Stimulated activated CD8-positive, alpha-beta memory T cell treated with anti-CD3 and anti-CD28 coated beads, Interleukin-7, amount 100 ng/mL, for 48 hours (primary cell): ENCODE data around the gene NLRP6.
"Not testable (repeated sequence)": the region's sequence is repeated elsewhere in the genome, so short reads cannot be mapped to it uniquely, and the experiment has no call there.

Experiments
- DNase-seq, 2 donors: peaks; one replicate each; pipeline ENCODE4 v3.0.0-alpha.2; 2020; ENCODE audit warnings: low read depth in 1 of 2; ENCODE audit errors: extremely low read depth in 1 of 2

The NLRP6 gene

DNA sequence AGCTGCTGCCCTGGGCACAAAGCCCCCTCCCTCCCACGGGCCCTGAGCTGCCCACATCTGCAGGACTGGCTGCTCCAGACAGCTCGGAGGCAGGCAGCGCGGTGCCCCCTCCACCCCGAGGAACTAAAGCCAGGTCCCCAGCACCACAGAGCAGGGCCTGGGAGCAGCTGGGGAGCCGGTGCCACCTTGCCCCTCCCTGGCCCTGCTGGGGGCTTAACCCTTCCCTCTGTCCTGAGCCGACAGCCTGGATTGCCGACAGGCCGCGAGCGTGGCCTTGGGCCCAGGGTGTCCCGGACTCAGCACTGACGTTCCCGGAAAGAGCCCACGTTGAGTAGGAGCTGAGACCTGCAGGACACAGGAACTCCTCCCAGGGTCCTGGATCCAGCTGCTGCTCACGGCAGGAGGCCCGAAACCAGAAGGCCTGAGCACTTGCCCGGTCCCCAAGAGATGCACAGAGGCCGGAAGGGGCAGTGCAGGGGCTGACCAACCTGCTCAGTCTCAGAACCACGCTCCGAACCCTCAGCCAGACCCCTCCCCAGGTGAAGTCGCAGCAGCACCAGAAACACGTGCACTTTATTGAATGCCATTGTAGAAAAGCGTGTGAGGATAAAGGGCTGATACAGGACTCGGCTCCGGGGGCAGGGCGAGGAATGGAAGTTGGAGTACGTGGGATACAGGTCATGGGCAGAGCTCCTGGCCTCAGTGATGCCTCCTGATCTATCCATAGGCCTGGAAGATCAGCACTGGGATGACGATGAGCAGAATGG lies 41.1 kb downstream of the NLRP6 start:
- DNase-seq = not testable (repeated sequence)

DNA sequence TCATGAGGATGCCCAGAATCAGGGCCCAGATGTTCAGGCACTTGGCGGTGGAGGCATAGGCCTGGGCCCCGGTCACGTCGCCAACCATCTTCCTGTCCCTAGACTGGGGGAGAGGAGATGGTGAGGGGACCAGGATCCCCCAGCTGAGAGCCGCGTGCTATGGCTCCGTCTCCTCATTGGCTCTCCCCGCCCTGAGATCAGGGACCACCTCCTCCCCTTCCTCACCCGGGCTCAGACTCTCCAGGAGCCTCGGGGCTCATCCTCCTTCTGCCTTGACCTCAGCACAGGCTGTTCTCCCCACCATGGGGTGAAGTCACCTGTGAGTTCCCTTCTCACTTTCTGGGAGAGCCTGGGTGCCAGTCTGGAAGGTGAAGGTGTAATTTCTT lies 41.7 kb downstream of the NLRP6 start:
- not testable (repeated sequence) for DNase-seq

DNA sequence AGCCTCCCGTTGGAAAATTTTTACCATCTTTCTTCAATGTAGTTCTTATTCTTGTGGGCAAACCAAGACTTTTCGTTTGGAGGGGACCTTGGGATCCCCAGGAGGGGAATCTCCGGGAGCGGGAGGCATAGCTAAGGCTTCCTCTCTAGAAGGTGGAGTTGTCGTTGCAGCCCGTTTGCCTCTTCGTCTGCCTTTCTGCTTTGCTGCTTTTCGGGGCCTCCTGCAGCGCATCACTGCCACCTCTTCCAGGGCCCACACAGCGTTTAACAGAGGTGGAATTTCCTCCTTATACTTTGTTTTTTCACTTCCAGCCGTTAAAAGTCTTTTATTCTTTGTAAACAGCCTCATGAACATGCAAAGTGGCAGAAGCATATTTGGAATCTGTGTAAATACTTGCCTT lies 45.9 kb downstream of the NLRP6 start:
- DNase-seq = no peak

DNA sequence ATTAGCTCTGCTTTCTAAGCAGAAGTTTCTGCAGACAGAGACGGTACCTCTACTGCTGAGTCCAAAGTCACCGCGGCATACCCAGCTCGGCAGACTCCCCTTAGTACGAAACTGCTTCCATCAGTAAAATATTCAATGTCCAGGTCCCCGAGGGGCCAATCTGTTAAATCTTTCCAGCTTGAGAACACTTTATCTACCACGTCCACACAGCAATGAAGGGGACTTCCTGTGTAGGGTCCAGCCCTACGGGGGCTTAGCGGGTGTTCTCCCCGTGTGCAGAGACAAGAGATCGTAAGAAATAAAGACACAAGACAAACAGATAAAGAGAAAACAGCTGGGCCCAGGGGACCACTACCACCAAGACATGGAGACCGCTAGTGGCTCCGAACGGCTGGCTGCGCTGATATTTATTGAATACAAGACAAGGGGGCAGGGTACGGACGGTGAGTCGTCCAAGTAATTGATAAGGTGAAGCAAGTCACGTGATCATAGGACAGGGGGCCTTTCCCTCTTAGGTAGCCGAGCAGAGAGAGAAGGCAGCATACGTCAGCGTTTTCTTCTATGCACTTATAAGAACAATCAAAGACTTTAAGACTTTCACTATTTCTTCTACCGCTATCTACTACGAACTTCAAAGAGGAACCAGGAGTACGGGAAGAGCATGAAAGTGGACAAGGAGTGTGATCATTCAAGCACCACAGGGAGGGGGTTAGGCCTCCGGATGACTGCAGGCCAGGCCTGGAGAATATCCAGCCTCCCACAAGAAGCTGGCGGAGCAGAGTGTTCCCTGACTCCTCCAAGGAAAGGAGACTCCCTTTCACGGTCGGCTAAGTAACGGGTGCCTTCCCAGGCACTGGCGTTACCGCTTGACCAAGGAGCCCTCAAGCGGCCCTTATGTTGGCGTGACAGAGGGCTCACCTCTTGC lies 46.6 kb downstream of the NLRP6 start:
- DNase-seq = not testable (repeated sequence)

DNA sequence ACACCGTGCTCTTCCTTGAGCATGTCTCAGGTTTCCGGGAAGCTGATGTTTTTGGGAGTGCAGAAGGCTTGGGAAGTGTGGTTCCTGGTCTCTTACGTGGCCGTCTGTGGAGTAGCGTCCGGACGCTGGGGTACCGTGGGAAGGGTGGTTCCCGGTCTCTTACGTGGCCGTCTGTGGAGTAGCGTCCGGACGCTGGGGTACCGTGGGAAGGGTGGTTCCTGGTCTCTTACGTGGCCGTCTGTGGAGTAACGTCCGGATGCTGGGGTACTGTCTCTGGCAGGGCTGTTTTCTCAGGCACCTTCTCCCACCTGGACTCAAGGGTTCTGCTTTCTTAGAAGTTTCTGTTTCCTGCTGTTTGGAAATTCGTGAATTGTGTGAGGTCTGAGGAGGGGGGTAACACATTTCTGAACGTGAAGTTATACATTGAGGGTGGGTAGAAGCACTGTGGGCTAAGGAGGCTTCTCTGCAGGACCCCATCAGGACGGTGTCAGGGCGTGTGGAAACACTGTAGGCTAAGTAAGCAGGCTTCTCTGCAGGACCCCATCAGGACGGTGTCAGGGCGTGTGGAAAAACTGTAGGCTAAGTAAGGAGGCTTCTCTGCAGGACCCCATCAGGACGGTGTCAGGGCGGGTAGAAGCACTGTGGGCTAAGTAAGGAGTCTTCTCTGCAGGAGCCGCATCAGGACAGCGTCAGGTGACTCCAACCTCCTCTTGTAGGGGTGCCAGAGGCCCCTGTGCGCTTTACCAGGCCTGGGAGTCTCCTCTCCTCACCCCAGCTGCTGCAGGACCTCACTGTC lies 47.8 kb downstream of the NLRP6 start:
- no peak for DNase-seq

DNA sequence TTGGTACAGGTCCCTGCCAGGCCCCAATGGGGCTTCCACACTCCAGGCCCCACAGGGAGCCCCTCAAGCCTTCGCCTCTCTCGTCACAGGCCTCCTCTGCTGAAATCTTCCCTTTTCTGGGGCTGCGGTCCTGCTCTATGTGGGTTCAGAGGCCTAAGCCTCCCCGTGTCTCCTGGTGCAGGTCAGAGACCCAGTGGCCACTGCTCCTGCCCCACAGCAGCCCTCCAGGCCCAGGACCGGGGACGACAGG lies 48.3 kb downstream of the NLRP6 start:
- no peak for DNase-seq

DNA sequence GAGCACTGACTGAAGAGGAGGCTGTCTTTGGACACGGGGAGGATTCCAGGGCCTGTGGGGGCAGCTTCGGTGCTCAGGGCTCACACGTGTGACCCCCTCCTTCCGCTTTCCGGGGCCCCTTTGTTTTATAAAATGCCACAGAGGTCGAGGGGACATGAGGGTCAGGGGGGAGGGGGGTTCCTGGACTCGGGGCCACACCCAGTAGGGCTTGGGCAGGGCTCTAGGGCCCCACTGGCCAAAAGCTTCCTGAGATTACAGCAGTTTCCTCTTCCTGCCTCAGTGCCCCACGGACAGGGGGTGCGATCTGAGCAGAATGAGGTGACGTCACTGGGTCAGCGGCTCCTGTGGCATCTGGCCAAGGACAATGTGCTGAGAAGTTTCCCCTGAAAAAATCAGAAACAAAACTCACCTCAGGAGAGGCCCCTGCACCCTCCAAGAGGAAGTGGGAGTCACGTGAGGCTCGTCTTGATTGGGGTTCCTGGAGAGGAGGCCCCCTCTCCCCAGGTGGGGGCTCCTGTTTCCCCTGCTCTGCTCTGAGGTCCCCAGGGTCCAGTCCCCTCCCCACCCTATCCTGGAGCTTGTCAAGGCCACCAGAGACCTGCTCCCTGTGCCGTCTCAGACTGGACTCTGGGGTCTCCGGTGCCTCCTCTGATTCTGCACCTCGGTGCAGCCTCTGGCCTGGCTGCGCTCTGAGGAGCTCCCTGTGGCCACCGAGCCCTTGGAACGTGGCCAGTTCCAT lies 48.8 kb downstream of the NLRP6 start:
- DNase-seq = peak; percentile 55 to 80

DNA sequence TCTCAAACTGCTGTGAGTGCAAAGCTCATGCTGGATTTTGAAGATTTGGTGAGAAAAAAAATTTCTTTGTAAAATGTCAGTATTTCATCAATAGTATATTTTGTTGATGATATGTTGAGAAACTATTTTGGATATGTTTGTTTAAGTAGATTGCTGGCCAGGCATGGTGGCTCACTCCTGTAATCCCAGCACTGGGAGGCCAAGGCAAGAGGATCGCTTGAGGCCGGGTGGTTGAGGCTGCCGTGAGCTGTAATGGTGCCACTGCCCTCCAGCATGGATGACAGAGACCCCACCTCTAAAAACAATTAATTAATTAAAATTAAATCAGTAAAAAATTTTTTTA lies 49.3 kb downstream of the NLRP6 start:
- DNase-seq = no peak

DNA sequence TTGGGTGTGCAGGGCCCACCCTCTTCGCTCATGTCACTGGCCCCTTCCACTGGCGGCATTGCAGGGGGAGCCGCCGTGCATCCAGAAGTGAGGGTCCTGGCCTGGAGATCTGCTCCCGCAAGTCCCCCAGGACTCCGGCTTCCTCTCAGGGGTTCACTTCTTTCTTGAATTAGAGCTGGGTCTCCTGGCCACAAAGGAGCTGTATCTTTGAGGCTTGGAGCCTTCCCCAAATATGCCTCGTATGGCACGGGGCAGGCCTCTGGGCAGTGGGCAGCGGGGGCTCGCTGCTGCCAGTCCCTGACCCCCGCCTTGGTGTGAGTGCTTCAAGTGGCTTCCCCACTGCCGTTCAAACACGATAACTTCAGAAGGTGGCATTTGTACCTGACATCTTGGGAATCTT lies 49.8 kb downstream of the NLRP6 start:
- DNase-seq = no peak

DNA sequence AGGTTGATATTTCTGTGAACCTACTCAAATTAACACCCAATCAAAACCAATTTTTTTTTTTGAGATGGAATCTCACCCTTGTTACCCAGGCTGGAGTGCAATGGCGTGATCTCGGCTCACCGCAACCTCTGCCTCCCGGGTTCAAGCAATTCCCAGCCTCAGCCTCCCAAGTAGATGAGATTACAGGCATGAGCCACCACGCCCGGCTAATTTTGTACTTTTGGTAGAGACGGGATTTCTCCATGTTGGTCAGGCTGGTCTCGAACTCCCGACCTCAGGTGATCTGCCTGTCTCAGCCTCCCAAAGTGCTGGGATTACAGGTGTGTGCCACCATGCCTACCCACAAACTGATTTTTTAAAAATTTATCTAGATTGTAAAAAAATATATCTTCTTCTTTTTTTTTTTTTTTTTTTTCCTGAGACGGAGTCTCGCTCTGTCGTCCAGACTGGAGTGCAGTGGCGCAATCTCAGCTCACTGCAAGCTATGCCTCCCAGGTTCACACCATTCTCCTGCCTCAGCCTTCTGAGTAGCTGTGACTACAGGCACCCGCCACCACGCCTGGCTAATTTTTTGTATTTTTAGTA lies 50.4 kb downstream of the NLRP6 start:
- DNase-seq = not testable (repeated sequence)

DNA sequence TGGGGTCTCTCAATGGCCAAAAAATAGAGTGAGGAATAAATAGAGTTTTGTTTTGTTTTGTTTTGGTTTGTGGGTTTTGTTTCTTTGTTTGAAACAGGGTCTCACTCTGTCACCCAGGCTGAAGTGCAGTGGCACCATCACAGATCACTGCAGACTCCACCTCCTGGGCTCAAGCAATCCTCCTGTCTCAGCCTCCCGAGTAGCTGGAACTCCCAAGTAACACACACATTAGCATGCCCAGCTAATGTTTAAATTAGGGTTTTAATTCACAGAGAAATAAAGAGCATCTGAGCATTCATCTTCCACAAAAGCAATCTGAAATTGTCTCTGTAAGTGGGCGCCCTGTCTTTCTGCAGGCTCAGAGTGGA lies 51.7 kb downstream of the NLRP6 start:
- DNase-seq = no peak

DNA sequence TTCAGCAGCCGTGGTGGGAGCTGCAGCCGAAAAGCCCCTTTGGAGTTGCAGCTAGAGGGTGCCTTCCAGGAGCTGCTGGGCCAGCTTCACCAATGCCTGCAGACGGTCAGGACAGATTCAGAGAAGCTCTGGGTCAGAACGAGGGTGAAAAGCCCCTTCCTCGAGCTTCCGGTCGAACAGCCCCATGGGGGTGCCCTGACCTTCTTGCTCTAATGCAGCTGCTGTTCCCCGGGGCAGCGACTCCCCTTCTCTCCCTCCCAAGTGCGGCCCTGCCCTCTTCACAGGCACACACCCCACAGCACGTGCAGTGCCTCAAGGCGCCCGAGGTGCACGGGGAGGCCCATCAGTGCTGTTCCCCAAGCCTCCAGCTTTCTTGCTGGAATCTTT lies 52.1 kb downstream of the NLRP6 start:
- no peak for DNase-seq

DNA sequence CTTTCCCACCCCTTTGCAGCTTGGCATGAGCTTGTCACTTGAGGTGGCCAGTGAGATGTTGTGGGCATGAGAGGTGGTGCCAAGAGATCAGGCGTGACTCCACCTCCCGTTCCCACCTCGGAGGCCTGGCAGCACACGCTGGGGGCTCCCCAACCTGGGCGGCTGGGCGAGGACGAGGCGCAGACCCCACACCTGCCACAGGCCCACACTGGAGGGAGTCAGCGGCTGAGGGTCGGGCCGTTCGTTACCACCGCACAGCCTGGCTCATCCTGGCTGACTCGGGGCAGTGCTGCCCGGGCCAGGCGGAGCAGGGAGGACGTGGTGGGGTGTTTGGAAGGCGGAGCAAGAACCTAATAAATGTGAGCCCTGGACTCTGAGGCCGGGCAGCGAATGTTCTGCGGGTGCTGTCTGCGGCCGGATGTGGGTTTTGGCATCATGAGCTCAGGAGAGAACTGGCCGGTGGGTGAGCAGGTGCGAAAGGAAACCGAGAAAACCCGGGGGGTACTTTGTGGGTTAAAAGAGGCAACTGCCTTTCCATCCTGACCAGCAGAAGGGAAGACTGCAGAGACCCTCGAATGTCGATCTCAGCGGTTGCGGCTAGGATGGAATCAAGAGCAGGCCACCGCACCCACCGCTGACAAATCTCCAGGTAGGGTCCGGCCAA lies 52.6 kb downstream of the NLRP6 start:
- no peak for DNase-seq

DNA sequence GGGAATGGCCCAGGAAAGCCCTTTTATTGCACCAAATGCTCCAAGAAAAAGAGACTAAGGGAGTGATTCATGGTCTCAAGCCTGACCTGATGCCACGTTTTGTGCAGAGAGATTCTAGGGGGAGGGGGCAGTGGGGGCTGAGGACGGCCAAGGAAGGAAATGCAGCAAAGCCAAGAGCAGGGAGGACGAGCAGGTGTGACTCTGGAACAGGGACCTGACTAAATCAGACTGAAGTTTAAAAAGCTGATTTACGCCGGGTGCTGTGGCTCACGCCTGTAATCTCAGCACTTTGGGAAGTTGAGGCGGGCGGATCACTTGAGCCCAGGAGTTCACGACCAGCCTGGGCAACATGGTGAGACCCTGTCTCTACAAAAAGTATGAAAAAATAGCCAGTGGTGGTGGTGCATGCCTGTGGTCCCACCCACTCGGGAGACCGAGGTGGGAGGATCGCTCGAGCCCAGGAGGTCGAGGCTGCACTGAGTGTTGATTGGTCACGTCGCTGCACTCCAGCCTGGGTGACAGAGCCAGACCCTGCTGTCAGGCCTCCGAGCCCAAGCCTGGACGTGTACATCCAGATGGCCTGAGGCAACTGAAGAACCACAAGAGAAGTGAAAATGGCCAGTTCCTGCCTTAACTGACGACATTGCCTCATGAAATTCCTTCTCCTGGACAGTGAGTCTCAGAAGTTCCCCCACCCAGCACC lies 53.3 kb downstream of the NLRP6 start:
- DNase-seq = no peak

DNA sequence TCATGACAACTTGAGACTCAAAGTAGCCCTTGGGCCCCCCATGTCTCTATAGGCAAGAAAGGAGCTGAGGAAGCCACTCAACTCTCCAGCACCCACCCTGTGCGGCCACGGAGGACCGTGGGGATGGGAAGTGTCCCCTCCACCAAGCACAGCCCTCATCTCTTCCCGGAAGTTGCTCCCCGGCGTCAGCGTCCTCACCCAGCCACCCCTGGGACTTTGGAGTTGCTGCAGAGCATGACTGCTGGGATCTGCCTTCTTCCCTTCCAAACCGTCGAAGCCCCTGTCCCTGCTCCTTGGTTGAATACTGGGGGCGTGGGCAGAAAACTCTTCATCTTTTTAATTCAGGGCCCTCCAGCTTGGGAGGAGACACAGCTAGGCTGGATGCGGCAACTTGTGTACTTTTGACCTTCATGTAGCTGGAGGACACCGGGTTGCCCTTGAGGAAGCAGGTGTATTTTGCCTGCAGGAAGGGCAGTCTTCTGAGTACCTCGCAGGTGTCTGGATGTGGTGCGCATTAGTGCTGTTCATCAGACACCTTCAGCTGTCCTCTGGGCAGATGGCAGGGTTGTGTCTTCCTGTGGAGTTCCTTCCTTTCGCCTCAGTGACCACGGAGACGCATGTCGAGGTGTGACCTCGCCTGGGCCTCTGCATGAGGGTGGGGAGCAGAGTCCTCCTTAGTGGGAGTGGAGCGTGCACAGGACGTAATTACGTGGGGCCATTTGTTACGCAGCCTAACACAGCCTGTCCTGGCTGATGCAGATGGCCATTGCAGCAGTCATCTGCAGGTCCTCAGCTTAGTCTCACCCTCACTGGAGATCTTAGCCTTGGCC lies 54.7 kb downstream of the NLRP6 start:
- no peak for DNase-seq

DNA sequence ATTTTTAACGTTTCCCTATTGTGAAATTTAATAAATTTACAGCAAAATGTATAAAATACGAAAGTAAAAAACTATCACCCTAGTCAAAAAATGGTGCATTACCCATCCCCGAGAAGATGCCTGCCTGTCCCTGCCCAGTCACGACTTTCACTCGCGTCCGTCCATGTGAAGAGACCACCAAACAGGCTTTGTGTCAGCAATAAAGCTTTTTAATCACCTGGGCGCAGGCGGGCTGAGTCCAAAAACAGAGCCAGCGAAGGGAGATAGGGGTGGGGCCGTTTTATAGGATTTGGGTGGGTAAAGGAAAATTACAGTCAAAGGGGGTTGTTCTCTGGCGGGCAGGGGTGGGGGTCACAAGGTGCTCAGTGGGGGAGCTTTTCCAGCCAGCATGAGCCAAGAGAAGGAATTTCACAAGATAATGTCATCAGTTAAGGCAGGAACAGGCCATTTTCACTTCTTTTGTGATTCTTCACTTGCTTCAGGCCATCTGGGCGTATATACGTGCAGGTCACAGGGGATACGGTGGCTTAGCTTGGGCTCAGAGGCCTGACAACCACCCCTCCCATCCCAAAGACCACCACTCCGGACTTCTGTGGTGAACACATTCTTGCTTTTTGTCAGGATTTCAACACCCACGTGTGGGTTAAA lies 55.5 kb downstream of the NLRP6 start:
- not testable (repeated sequence) for DNase-seq

DNA sequence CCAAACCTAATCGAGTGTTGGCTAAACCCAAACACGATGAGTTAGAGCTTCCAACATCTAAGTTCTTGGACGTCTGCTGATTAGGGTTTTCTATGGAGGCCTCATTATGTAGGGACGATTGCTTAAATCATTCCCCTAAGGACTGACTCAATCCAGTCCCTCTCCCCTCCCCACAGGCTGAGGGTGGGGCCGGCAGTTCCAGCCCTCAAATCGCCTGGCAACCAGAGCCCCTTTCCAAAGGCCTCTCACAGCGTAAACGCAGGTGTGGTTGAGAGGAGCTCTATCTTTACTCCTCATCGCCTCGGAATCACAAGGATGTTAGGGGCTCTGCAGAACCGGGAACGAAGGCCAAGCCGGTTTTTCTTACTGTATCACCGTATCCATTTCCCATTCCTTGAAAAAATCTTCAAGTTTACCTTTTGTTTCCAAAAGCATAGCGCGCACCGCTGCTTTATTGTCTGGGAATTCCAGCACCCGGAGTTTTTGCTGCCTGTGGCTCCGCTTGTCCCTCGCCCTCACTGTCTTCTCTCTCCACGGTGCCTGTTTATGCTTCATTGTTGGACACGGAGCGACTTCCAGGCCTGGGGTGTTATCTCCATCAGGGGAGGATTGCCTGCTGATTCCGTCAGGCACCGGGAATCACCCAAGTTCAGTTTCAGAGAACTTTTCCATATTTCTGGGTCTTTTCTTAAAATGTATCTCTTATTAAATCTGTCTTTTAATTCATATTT lies 56.2 kb downstream of the NLRP6 start:
- no peak for DNase-seq
